ENCODE results near the gene CD164.
"Not testable (repeated sequence)": the region's sequence is repeated elsewhere in the genome, so short reads cannot be mapped to it uniquely, and the experiment has no call there.

CD164 gene

GRCh38 chr6:109344226-109344625 is 38.0 kb downstream of the CD164 start:
- peak; percentile 19 for DNase-seq

- no peak for DNase-seq
Measured at GRCh38 chr6:109343518-109343917, 38.7 kb downstream of the CD164 start.

DNA sequence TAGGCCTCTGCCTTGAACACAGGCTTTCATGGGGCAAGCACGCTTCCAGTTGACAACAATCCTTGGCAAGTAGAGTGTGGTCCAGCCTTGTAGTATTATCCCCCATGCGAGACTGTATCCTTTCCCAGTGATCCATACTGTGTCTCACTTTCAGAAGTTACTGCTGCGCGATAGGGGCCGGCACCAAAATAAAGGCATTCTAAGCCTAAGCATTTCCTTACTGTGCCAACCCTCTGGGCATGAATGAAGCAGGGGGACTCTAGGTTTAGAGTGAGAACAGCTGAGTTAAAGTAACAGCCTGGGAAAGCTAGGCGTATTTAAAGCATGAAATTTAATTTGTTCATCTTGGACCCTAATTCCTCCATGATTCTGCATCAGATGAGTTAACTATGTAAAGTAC is 39.4 kb downstream of the CD164 start:
- no peak for DNase-seq

- DNase-seq, result no peak
Measured at GRCh38 chr6:109342506-109342905, 39.8 kb downstream of the CD164 start.

DNA sequence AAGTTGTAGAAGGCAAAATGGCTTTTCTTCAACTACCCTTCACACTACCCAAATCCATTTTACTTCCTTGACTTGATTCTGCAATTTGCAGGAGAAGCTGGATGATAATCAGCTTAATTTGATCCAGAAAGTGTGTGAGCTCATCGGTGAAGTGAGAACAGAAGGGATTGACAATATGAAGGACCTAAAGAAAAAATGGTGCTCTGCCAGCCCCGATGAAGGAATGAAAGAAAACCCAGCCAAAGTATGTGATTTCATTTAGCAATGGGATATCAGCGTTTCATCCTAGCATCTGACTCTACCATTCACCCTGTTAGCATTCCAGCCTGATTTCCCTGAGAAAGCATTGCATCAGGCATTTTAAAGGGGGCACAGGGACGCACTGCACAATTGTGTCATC is 41.5 kb downstream of the CD164 start:
- DNase-seq, result no peak

GRCh38 chr6:109339906-109340678 is 42.2 kb downstream of the CD164 start:
- no peak for DNase-seq

- no peak for DNase-seq
Measured at GRCh38 chr6:109336221-109336961, 45.9 kb downstream of the CD164 start.

DNA sequence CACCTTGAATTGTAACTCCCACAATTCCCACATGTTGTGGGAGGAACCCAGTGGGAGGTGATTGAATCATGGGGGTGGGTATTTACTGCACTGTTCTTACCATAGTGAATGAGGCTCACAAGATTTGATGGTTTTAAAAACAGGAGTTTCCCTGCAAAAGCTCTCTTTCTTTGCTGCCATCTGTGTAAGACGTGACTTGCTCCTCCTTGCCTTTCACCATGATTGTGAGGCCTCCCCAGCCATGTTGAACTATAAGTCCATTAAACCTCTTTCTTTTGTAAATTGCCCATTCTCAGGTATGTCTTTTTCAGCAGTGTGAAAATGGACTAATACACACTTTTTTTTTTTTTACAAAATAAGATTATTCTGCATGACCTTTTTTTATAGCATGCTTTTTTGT is 48.4 kb downstream of the CD164 start:
- DNase-seq, result not testable (repeated sequence)

DNA sequence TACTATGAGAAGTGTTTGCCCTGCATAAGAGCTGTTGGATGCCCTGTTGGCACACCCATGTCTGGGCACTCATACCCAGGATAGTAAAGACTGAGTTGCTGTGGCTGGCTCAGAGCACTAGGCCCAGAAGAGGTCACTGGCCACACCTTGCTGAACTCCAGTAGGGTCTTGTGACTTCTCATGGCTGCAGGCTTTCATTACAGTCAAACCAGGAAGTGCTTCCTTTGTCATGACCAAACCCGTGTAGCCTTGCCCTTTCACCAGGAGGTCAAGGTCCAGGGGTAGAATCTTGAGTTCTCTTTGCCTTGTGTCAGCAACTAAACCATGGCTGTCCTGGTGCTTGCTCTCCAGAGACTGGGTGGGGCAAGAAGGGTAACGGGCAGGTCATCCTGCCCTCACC is 49.5 kb downstream of the CD164 start:
- DNase-seq, result no peak

DNA sequence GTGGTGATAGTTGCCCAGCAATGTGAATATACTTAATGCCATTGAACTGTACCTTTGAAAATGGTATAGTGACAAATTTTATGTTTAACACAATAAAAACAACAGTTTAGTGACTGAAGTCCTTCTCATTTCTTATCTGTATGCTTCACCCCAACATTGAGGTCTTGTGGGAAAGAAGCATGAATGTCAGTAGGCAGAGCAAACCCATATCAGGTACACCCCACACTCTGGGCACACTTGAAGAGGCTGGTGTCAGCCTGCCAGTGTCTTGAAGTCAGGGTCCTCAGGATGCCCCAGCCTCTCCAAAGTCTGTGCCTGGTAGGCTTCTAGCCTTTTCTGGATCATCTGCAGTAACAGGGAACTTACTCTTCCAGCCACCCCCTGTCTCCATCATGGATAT is 51.2 kb downstream of the CD164 start:
- no peak for DNase-seq

GRCh38 chr6:109330263-109330662 is 52.0 kb downstream of the CD164 start:
- no peak for DNase-seq

GRCh38 chr6:109328629-109329028 is 53.6 kb downstream of the CD164 start:
- no peak for DNase-seq

DNA sequence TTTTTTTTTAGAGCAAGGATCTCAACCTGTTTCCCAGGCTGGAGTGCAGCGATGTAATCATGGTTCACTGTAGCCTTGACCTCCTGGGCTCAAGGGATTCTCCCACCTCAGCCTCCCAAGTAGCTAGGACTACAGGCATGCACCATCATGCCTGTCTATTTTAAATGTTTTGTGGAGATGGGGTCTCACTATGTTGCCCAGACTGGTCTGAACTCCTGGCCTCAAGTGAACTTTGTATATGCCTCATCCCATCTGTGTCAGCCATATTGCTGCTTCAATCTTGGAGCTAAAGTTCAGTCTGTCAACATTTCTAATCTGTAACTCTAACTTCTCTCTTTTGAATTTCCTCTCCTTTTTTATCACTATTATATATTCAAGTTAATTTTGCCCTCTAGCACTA is 54.3 kb downstream of the CD164 start:
- DNase-seq, result no peak

- no peak for DNase-seq
Measured at GRCh38 chr6:109327491-109327890, 54.8 kb downstream of the CD164 start.

DNA sequence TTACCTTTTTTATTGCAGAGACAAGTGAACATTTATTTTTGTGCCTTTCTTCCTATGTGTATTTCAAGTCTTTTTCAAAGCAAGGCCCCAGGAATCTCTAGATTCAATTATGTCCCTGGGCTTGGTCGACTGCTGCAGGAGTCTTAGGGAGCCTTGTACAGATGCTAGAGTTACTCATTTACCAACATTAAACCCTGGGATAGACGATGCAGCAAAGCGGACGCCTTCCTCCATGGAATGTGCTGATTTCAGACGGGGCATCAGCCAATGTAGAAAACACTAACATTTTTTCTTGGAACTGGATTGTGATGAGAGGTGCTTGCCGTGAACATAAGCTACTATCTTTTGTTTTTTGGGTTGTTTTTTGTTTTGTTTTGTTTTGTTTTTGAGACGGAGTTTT is 55.9 kb downstream of the CD164 start:
- no peak for DNase-seq

DNA sequence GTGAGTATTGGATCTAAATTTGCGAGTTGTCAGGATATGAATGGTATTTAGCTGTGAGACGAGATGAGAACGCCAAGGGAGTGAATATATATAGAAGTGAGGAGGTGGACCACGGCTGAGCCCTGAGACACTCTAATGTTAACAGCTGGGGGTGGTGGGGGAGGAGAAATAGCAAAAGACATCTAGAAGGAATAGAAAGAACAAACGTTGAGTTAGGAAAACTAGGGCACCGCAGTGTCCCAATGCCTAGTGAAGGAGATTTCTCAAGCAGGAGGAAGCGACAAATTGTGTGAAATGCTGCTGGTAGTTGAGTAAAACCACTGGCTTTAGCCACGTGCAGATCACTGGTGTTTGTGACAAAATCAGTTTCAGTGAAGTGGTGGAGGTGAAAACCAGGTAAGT is 56.9 kb downstream of the CD164 start:
- DNase-seq, result no peak

DNA sequence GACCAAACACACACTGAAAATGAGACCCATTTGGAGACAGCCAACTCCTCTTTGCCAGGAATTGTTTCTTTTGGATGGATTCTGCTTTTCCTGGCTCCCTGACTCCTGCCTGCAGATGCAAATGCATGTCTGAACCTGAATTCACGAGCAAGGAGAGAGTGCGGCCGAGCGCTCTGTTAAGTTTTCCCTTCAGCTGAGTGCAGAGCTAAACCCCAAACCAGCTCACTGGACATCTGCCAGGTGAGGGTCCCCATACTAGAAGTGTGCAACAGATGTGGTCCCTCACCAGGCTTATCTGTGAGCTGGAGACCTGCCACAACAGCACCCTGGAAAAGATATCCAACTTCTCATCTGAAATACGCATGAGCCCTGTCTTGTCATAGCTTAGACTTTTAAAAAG is 59.0 kb downstream of the CD164 start:
- no peak for DNase-seq

GRCh38 chr6:109322825-109323224 is 59.4 kb downstream of the CD164 start:
- DNase-seq, result no peak

GRCh38 chr6:109321752-109322151 is 60.5 kb downstream of the CD164 start:
- DNase-seq, result no peak

- no peak for DNase-seq
Measured at GRCh38 chr6:109320072-109320471, 62.2 kb downstream of the CD164 start.

DNA sequence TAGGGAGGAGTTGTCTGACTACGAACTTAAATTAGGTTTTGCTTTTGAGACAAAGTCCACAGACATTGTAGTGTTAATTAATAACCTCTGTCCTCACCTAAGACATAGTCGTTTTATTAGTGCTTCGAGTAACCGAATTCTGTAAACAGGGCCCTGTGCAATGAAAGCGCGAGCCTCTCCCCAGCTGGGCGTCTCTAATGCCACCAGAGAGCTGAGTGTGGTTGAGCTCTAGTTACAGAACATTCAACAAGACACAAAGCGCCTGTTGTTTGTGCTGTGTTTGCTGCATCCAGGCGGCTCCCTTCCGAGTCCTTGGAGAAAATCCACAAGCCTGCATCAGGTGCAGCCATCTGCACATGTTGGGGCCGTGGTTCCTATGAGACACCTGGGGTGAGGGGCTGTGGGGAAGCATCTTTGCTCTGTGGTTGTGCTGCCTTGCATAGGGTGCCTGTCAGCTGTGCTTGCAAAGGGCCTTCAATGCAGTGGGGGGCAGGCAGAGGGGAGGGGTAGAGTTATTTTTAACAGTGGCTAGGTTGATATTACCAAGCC is 63.9 kb downstream of the CD164 start:
- DNase-seq, result peak; percentile 37

GRCh38 chr6:109316909-109317308 is 65.4 kb downstream of the CD164 start:
- DNase-seq, result no peak
